NB4 (cell line): ENCODE measurements around the gene ARID5A.

Source experiments
- POLR2A ChIP-seq: IDR thresholded peaks from 2 replicates; pipeline ENCODE4 v1.6.1; 2011; ENCODE audit warnings: mild to moderate bottlenecking; ENCODE audit not compliant: insufficient read length; ENCODE audit errors: extremely low read depth
- TF ChIP-seq, protein P1 (sequence below): IDR thresholded peaks from one replicate; pipeline ENCODE4 v1.5.1; 2012; ENCODE audit warnings: low read depth, low read length

DNA sequence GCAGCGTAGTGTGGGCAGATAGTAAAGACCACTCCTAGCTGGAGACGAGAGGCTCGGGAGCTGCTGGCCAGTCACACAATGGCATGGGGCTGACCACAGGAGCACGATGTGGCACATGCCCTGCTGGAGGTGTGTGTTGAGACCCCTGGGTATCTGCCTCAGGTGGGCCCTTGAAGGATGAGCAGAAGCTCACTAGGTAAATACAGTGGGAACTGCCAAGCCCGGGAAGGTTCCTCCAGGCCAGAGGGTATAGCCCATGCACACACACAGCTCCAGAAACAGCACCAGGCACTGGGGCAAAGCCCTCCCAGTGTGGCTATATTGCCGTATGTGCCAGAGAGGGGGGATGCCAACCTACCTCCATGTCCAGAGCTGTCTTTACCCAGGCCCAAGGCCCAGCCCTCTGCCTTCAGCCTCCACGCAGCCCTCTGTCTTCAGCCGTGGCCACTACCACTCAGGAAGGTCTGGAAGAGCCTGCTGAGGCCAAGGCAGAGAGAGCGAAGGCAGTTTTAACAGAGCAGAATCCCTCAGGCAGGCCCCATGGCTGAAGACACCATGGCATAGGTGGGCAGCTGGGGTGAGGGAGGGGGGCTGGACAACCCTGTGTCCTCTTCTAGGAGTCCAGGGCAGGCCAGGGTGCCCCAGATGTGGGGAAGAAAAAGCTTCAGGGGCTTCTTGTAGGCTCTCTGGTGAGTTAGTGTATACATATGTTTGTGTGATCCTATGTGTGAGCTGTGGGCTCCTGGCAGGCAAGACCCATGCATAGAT lies 7.0 kb upstream of the ARID5A start:
- TF ChIP-seq, protein P1, sequence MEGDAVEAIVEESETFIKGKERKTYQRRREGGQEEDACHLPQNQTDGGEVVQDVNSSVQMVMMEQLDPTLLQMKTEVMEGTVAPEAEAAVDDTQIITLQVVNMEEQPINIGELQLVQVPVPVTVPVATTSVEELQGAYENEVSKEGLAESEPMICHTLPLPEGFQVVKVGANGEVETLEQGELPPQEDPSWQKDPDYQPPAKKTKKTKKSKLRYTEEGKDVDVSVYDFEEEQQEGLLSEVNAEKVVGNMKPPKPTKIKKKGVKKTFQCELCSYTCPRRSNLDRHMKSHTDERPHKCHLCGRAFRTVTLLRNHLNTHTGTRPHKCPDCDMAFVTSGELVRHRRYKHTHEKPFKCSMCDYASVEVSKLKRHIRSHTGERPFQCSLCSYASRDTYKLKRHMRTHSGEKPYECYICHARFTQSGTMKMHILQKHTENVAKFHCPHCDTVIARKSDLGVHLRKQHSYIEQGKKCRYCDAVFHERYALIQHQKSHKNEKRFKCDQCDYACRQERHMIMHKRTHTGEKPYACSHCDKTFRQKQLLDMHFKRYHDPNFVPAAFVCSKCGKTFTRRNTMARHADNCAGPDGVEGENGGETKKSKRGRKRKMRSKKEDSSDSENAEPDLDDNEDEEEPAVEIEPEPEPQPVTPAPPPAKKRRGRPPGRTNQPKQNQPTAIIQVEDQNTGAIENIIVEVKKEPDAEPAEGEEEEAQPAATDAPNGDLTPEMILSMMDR: no peak
- TF ChIP-seq POLR2A: no peak
